Progenitor cell of endocrine pancreas (in vitro differentiated cells): ENCODE results near the gene TOM1L2. TPM values are rescaled to one million over a fixed set of nuclear protein-coding genes. Genes with fewer than 3 reads are reported as not detected.

Experiments used
- DNase-seq: peaks from one replicate; pipeline ENCODE4 v3.0.0; 2021; ENCODE audit warnings: low spot score; ENCODE audit not compliant: unreplicated experiment
- H3K27ac Mint-ChIP-seq: 2 replicates; pipeline ENCODE4 v1.8.0; 2021; ENCODE audit warnings: mild to moderate bottlenecking, moderate library complexity, mixed read lengths
- H3K27me3 Mint-ChIP-seq: 2 replicates; pipeline ENCODE4 v1.8.0; 2021; ENCODE audit warnings: mixed read lengths
- H3K36me3 Mint-ChIP-seq: 2 replicates; pipeline ENCODE4 v1.8.0; 2022; ENCODE audit warnings: mixed read lengths; ENCODE audit not compliant: insufficient read depth
- H3K4me1 Mint-ChIP-seq: 2 replicates; pipeline ENCODE4 v1.8.0; 2021; ENCODE audit warnings: low read depth, mixed read lengths
- H3K4me3 Mint-ChIP-seq: 2 replicates; pipeline ENCODE4 v1.8.0; 2021; ENCODE audit warnings: low read depth, mild to moderate bottlenecking, moderate library complexity, mixed read lengths
- H3K9me3 Mint-ChIP-seq: 2 replicates; pipeline ENCODE4 v1.8.0; 2021; ENCODE audit warnings: low read depth, mixed read lengths
- total RNA-seq: library from RNA; stranded (reverse); gene quantifications from 2 replicates; pipeline ENCODE4 v1.2.1, GENCODE V29; 2021
- TF ChIP-seq, protein P1 (sequence below): fragments of 200-600 bp; sonication (generic); IDR thresholded peaks from one replicate; pipeline ENCODE4 v1.5.0; 2021; ENCODE audit warnings: antibody characterized with exemption, mild to moderate bottlenecking; ENCODE audit not compliant: unreplicated experiment

Gene TOM1L2
- total RNA-seq, 1 donor from 2014 or later: 29.4 TPM

DNA sequence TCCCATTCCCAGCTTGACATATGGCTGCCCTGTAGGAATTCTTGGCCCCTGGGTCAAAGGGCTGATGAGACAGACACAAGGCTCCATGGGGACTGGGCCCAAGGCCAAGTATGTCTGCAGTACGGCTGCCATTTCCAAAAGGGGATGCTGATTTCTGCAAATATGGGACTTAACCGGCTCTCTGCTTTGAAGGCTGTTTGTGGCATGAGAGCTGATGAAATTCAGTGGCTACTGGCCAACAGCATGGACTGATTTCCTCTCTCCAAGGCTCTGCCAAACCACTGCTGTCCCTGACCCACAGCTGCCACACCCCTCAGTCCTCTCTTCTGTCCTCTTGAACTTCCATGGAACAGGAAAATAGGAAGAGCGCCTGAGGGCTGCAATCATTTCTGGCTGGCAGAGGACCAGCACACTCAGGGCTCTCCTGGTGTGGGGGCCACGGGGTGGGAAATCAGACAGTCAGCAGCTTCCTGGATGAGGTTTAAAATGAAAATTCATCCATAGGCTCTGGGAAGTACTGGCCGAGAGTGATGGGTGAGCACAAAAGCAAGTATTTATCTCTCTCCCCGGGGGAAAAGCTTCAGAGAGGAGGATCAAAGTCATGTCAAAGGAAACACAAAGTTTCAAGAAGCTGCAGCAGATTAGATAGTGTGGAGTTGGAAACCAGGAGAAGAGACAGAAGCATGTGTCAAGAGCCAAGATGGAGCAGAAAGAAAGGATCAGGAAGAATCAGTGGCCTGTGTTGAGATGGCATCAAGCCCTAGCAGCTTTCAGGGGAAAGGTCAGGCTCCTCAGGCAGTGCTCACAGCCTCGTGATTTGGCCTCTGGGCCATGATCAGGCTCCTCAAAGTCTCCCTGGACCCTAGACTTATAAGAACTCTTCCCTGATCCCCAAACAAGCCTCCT, 71.3 kb downstream of the TOM1L2 start:
- H3K4me3 Mint-ChIP-seq: no peak overlapping the region
- H3K27ac Mint-ChIP-seq: no peak overlapping the region
- DNase-seq: no peak
- no peaks in the 10 kb centered on the region for H3K27me3 Mint-ChIP-seq
- TF ChIP-seq, protein P1, sequence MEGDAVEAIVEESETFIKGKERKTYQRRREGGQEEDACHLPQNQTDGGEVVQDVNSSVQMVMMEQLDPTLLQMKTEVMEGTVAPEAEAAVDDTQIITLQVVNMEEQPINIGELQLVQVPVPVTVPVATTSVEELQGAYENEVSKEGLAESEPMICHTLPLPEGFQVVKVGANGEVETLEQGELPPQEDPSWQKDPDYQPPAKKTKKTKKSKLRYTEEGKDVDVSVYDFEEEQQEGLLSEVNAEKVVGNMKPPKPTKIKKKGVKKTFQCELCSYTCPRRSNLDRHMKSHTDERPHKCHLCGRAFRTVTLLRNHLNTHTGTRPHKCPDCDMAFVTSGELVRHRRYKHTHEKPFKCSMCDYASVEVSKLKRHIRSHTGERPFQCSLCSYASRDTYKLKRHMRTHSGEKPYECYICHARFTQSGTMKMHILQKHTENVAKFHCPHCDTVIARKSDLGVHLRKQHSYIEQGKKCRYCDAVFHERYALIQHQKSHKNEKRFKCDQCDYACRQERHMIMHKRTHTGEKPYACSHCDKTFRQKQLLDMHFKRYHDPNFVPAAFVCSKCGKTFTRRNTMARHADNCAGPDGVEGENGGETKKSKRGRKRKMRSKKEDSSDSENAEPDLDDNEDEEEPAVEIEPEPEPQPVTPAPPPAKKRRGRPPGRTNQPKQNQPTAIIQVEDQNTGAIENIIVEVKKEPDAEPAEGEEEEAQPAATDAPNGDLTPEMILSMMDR: no peak
- H3K9me3 Mint-ChIP-seq: no peaks in the 10 kb centered on the region
- no peaks in the 10 kb centered on the region for H3K4me1 Mint-ChIP-seq
- H3K36me3 Mint-ChIP-seq: peaks cover 5% of the 10 kb centered on the region

DNA sequence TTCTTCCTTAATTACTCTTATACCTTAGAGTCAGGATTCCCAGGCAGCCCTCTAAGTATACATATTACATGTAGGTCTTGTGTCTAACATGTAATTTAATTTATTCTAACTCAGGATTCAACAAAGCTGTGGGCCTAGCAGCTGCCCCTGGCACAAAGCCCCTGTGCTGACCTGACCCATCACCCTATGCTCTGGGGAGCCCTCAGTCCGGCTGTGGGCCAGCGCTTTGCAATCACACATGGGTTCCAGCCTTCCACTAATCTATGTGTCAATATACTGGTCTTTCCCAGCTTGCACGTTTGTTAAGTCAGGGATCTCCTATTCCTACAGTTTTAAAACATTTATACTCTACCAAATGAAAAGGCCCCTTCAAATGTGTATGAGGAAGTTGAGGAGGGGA, 72.7 kb downstream of the TOM1L2 start:
- Mint-ChIP-seq H3K36me3 (peaks cover 5% of the 10 kb centered on the region), H3K4me1 (no peaks in the 10 kb centered on the region), H3K27ac (no peak overlapping the region), H3K27me3 (no peaks in the 10 kb centered on the region), H3K9me3 (no peaks in the 10 kb centered on the region), H3K4me3 (no peak overlapping the region)
- no peak for DNase-seq
- TF ChIP-seq, protein P1: no peak

DNA sequence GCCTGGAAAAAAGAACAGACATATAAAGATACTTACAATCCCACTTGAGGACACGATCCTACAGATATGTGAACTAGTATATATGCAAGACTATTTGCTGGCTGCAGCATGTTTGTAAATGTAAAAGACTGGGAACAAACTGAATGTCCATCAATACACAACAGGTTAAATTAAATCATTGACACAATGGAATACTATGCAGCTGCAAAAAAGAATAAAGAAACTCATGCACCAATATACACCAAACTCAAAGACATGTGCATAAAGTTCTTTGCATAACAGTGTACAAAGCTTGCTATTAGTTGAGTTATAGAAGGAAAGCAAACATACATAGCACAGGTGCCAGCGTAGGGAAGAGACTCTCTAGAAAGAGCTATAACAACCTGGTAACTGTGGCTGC, 73.5 kb downstream of the TOM1L2 start:
- no peak for DNase-seq
- Mint-ChIP-seq H3K4me3 (no peak overlapping the region), H3K36me3 (peaks cover 5% of the 10 kb centered on the region), H3K4me1 (no peaks in the 10 kb centered on the region), H3K27ac (no peak overlapping the region), H3K9me3 (no peaks in the 10 kb centered on the region), H3K27me3 (no peaks in the 10 kb centered on the region)
- TF ChIP-seq, protein P1: no peak

DNA sequence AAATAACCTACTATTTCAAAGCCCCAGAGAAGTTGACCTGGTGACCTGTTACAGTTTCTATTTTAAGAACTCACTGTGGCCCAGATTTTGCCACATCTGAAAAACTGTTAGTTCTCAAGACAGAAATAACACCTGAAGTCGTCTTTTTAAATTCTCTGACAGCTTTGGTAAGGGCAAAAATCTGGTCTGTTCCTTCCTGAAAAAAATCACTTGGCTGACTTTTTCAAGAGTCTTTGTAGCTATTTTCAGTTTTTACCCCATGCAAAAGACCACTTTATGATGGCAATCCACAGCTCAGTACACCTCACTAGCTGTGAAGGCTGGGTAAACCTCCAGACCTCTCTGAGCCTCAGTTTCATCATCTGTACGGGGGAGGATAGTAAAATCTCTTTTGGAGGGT, 74.8 kb downstream of the TOM1L2 start:
- TF ChIP-seq, protein P1: no peak
- H3K27me3 Mint-ChIP-seq: no peaks in the 10 kb centered on the region
- peaks cover 5% of the 10 kb centered on the region for H3K36me3 Mint-ChIP-seq
- DNase-seq: no peak
- H3K27ac Mint-ChIP-seq: no peak overlapping the region
- no peaks in the 10 kb centered on the region for H3K4me1 Mint-ChIP-seq
- H3K9me3 Mint-ChIP-seq: no peaks in the 10 kb centered on the region
- no peak overlapping the region for H3K4me3 Mint-ChIP-seq

DNA sequence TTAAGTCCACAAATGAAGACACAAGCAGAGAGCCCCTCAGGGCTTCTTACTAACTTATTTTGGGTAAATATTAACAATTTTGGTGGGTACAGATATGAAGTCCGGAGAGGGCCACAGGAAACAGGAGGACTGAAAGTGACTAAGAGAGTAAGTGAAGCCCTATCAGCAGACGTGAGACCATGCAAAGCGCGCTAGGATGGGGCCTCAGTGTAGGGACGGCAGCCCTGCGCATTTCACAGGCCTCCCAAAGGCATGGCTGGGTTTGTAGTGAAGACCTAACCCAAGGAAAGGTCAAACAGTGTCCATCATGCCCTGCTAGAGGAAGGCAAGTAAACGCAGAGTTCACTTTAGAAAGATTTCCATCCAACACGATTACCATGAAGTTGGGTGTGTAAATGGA, 75.5 kb downstream of the TOM1L2 start:
- TF ChIP-seq, protein P1: no peak
- Mint-ChIP-seq H3K4me1 (no peaks in the 10 kb centered on the region), H3K27ac (no peak overlapping the region), H3K4me3 (no peak overlapping the region), H3K9me3 (no peaks in the 10 kb centered on the region), H3K36me3 (peaks cover 5% of the 10 kb centered on the region), H3K27me3 (no peaks in the 10 kb centered on the region)
- no peak for DNase-seq
